Stomach smooth muscle (tissue), 2 donors: Measurements from ENCODE around the gene PHOSPHO1.

Source experiments
- H3K27ac ChIP-seq: one replicate; pipeline ENCODE4 v1.7.0; 2013; ENCODE audit warnings: mild to moderate bottlenecking, low read length, inconsistent platforms
- H3K27me3 ChIP-seq, 2 donors: one replicate each; pipeline ENCODE4 v1.7.0; 2013; ENCODE audit warnings: low read length in 2 of 2; ENCODE audit not compliant: insufficient read depth in 2 of 2, control insufficient read depth in 1 of 2
- H3K36me3 ChIP-seq, 2 donors: one replicate each; pipeline ENCODE4 v1.7.0; 2013; ENCODE audit warnings: low read length in 2 of 2; ENCODE audit not compliant: control insufficient read depth in 2 of 2, insufficient read depth in 2 of 2
- H3K4me1 ChIP-seq: one replicate; pipeline ENCODE4 v1.7.0; 2013; ENCODE audit warnings: low read length; ENCODE audit not compliant: control insufficient read depth, insufficient read depth
- H3K4me3 ChIP-seq, 2 donors: one replicate each; pipeline ENCODE4 v1.7.0; 2013; ENCODE audit warnings: low read length in 2 of 2
- H3K9ac ChIP-seq, 2 donors: one replicate each; pipeline ENCODE4 v1.7.0; 2013; ENCODE audit warnings: low read length in 2 of 2, mild to moderate bottlenecking in 1 of 2
- H3K9me3 ChIP-seq, 2 donors: one replicate each; pipeline ENCODE4 v1.7.0; 2013; ENCODE audit warnings: low read length in 2 of 2; ENCODE audit not compliant: control insufficient read depth in 2 of 2
- donor health status: healthy.
- donor health status: Pancreatic carcinoma.

Gene PHOSPHO1

GRCh38 chr17:49244839-49245238 is 14.3 kb upstream of the PHOSPHO1 start:
- Histone ChIP-seq H3K27me3 (peaks cover 7 to 8% of the 10 kb centered on the region in 2 donors), H3K4me1 (no peaks in the 10 kb centered on the region), H3K27ac (no peak overlapping the region), H3K9me3 (no peaks in the 10 kb centered on the region), H3K4me3 (no peak overlapping the region), H3K36me3 (no peaks in the 10 kb centered on the region), H3K9ac (no peak overlapping the region)

DNA sequence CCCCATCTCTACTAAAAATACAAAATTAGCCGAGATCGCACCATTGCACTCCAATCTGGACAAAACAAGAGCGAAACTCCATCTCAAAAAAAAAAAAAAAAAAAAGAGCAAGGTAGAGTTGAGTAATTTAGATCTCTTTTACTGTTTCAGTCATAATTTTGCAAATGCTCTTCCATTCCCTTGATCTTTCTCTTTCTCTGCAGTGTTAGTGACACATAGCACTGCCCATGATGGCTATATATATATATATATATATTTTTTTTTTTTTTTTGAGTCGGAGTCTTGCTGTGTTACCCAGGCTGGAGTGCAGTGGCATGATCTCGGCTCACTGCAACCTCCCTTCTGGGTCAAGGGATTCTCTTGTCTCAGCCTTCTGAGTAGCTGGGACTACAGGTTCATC is 12.2 kb upstream of the PHOSPHO1 start:
- Histone ChIP-seq H3K27ac (no peak overlapping the region), H3K27me3 (peaks cover 0 to 4% of the 10 kb centered on the region in 2 donors), H3K4me3 (no peak overlapping the region), H3K9me3 (no peaks in the 10 kb centered on the region), H3K4me1 (no peaks in the 10 kb centered on the region), H3K9ac (no peak overlapping the region), H3K36me3 (no peaks in the 10 kb centered on the region)

- no peak overlapping the region for H3K27ac ChIP-seq
- no peaks in the 10 kb centered on the region for H3K36me3 ChIP-seq
- no peak overlapping the region for H3K9ac ChIP-seq
- peaks cover 0 to 4% of the 10 kb centered on the region in 2 donors for H3K27me3 ChIP-seq
- H3K4me1 ChIP-seq = no peaks in the 10 kb centered on the region
- no peaks in the 10 kb centered on the region for H3K9me3 ChIP-seq
- no peak overlapping the region for H3K4me3 ChIP-seq
Measured at GRCh38 chr17:49241692-49242397, 11.3 kb upstream of the PHOSPHO1 start.

DNA sequence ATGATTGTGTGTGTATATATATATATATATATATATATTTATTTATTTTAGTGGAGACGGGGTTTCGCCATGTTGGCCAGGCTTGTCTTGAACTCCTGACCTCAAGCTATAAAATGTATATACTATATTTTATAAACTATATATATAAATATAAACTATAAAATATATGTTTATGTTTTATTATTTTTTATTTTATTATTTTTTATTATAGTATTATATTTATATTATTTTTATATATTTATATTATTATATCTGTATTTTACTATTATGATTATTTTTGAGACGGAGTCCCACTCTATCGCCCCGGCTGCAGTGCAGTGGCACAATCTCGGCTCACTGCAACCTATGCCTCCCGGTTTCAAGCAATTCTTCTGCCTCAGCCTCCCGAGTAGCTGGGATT is 10.5 kb upstream of the PHOSPHO1 start:
- Histone ChIP-seq H3K9ac (no peak overlapping the region), H3K36me3 (no peaks in the 10 kb centered on the region), H3K9me3 (no peaks in the 10 kb centered on the region), H3K4me1 (no peaks in the 10 kb centered on the region), H3K27ac (no peak overlapping the region), H3K27me3 (peaks cover 0 to 4% of the 10 kb centered on the region in 2 donors), H3K4me3 (no peak overlapping the region)

DNA sequence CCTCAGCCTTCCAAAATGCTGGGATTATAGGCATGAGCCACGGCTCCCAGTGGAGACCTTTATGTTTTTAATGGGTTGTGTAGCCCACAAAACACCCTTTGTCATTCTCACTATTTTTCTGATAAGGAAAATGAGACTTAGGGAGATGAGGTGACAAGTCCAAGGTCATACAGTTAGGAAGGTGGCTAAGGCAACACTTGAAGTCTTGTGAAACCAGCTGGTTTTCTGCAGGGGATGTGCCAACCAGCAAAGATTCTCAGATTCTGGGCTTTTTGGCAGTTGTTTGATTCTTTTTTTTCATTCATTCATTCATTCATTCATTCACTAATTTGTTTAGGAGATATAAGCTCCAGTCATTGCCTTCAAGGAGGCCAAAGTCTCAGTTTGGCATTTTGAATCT is 10.0 kb upstream of the PHOSPHO1 start:
- Histone ChIP-seq H3K27me3 (peaks cover 0 to 4% of the 10 kb centered on the region in 2 donors), H3K4me1 (no peaks in the 10 kb centered on the region), H3K36me3 (no peaks in the 10 kb centered on the region), H3K4me3 (no peak overlapping the region), H3K27ac (no peak overlapping the region), H3K9me3 (no peaks in the 10 kb centered on the region), H3K9ac (no peak overlapping the region)

DNA sequence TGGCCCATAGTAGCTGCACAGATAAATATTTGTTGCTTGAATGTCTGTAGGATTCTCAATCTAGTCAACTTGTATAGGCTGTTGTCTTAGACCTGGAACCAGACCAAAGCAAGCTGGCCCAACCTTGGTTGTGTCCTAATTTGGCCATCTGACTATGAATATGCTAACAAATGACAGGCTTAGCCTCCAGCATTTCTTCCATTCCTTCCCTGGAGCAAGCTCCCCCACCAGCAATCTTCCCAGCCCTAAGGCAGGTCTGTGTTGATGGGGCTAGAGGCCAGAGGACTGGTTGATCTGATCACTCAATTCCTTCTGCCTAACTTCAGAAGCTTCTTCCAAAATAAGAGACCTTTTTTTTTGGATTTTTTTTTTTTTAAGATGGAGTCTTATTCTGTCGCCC is 9.4 kb upstream of the PHOSPHO1 start:
- Histone ChIP-seq H3K4me3 (no peak overlapping the region), H3K36me3 (no peaks in the 10 kb centered on the region), H3K9ac (no peak overlapping the region), H3K27me3 (peaks cover 0 to 3% of the 10 kb centered on the region in 2 donors), H3K9me3 (no peaks in the 10 kb centered on the region), H3K4me1 (no peaks in the 10 kb centered on the region), H3K27ac (no peak overlapping the region)

DNA sequence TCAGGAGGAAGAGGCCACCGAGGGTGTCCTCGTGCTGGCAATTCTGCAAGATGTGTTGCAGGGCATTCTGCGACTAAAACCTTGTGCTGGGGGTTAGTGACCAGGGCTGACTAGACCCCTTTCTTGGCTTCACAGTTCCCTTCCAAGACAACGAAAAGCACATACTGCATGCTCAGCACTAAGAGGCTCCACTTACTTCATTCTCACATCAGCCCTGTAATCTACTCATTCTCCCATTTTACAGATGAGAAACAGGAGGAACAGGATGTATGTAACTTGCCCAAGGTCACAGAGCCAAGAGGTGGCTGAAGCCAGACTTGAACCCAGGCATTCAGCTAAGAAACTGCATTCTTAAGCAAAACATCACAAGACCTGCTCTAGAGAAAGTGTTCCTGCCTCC is 5.3 kb upstream of the PHOSPHO1 start:
- Histone ChIP-seq H3K27me3 (no peaks in the 10 kb centered on the region), H3K9me3 (no peaks in the 10 kb centered on the region), H3K36me3 (no peaks in the 10 kb centered on the region), H3K27ac (no peak overlapping the region), H3K4me3 (no peak overlapping the region), H3K4me1 (peaks cover 5% of the 10 kb centered on the region), H3K9ac (no peak overlapping the region)

DNA sequence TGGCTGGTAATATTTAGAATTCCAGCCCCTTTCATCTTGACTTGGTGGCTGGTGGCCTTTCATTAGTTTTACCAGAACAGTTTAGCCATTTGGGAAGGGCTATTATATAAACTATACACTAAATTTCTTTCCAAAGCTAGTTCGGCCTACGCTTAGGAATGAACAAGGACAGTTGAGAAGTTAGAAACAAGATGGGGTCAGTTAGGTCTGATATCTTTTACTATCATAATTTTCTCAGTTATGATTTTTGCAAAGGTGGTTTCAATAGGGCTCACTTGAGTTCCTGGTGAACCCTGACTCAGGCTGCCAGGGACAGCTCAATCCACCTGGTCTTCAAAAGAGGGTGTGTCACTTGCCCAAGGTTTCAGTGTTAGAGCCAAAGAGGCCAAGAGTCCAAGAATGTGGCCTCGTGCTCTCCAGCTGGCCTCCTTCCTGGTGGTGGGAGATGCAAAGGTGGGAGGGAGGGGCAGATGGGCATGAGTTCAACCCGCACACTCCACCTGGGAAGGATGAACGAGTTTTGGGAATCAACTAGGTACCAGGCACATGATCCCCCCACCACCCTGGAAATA is 4.0 kb upstream of the PHOSPHO1 start:
- peaks cover 0 to 2% of the 10 kb centered on the region in 2 donors for H3K27me3 ChIP-seq
- H3K9ac ChIP-seq = no peak overlapping the region
- no peaks in the 10 kb centered on the region for H3K36me3 ChIP-seq
- H3K4me1 ChIP-seq = peaks cover 15% of the 10 kb centered on the region
- H3K4me3 ChIP-seq = no peak overlapping the region
- no peaks in the 10 kb centered on the region for H3K9me3 ChIP-seq
- H3K27ac ChIP-seq = no peak overlapping the region

GRCh38 chr17:49231563-49231894 is 942 bp upstream of the PHOSPHO1 start:
- Histone ChIP-seq H3K36me3 (no peaks in the 10 kb centered on the region), H3K27me3 (peaks cover 3 to 20% of the 10 kb centered on the region in 2 donors), H3K4me1 (peaks cover 15% of the 10 kb centered on the region), H3K4me3 (peak overlapping the region in 1 of 2 donors; percentile 87), H3K9ac (no peak overlapping the region), H3K27ac (no peak overlapping the region), H3K9me3 (no peaks in the 10 kb centered on the region)

DNA sequence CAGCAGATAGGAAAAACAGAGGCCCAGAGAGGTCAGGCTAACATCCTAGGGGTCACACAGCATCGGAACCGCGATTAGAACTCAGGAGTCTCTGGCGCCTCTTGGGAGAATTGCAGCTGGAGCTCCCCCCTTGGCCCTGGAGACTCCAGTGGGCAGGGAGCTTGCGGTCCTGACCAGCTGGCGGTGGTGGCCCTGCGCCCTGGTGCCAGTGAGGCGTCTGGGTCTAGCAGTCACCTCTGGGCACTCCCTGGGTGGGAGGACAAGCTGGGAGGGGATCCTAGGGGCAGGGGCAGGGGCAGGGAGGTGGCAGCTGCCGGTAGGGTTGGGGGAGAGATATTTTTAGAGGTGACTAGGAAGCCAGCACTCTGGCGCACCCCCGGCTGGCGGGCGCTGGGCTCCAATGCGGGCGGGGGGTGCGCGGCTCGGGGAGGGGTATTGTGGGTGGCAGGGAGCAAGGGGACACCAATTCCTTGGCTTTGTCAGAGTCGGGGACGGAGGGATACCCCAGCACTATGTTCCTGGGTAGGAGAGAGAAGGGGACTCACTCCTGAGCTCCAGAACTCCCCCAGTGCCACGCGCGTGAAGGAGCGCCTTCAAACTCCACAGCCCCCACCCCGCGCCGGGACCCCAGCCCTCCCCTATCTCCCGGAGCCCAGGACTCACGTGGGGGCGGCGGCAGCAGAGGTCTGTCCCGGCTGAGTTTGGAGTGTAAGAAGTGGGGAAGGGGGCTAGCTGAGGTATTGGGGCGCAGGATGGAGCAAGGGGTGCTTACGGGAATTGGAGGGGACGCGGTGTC is 584 bp downstream of the PHOSPHO1 start:
- Histone ChIP-seq H3K4me1 (peaks cover 15% of the 10 kb centered on the region), H3K36me3 (no peaks in the 10 kb centered on the region), H3K9ac (peak overlapping the region in 1 of 2 donors; percentile 31), H3K27me3 (peaks cover 19 to 34% of the 10 kb centered on the region in 2 donors), H3K27ac (no peak overlapping the region), H3K4me3 (peak overlapping the region; percentile 77 to 87), H3K9me3 (no peaks in the 10 kb centered on the region)
